NCI-H2196 (cell line): ENCODE results near the gene TGIF2.

Experiments
- DNase-seq: peaks from one replicate; lab custom pipeline; 2025; ENCODE audit not compliant: unreplicated experiment; lab: John Stamatoyannopoulos, UW

Gene TGIF2

DNA sequence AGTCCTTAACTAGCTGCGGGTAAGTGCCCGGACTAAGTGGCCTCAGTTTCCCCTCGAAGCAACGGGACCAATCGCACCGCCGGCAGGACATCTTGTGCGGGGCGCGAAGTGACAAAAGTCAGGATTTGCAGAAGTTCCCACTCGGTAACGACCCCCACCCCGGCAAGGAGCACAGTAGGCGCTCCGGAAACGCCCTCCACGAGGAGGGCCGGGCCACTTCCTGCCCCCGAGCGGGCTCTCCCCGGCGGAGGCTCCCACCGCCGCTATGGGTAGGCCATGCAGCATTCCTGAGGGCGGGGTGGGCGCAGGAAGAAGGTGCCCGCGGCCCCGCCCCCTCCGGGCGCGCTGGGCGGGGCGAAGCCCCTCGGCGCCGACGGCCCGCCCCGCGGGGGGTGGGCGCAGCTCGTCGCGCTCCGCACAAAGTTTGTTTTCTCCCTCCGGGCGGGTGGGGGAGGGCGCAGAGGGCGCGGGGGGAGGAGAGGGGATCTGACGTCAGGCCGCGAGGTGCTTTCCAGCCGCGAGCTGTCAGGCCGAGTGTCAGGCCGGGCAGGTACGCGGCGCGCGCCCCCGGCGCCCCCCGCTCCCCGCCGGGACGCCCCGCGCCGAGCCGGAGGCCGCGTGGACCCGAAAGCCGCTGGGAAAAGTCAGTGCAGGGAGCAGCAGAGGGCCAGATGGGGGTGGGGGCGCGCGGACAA is at the start of gene TGIF2:
TSS of gene TGIF2 (plus strand) at position 495 of the 695 bp plus-strand sequence. CDS start 5,178 bp downstream, outside the sequence.
- peak; percentile 16 for DNase-seq

DNA sequence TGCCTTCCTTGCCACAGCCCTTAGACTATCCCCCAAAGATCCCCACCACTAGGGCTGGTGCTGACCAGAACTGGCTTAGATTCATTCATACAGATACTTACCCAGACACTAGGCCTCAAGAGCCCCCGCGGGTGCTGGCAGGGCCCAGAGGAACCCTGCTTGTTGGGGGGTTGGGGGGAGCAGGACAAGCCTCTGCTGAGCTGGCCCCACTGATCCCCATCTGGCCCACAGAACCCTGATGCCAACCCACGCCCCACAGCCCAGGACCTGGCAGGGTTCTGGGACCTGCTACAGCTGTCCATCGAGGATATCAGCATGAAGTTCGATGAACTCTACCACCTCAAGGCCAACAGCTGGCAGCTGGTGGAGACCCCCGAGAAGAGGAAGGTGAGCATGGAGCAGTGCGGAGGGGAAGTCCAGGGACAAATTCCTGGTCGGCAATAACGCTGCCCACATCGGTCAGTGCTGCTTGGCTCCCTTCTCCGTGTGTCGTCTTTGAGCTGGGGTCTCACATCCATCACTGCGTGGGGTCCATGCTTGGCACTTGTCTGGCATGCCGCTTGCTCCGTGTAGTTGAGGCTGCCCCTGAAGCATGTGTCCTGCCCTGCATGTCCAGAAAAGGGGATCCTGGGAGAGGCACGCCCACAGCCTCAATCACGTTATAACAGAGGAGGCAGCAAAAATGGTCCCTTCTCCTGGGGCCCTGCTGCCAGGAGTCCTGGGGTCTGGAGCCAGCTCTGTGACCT is 47.6 kb upstream of the TGIF2 start:
- no peak for DNase-seq

GRCh38 chr20:36526521-36527011 is 46.8 kb upstream of the TGIF2 start:
- no peak for DNase-seq

DNA sequence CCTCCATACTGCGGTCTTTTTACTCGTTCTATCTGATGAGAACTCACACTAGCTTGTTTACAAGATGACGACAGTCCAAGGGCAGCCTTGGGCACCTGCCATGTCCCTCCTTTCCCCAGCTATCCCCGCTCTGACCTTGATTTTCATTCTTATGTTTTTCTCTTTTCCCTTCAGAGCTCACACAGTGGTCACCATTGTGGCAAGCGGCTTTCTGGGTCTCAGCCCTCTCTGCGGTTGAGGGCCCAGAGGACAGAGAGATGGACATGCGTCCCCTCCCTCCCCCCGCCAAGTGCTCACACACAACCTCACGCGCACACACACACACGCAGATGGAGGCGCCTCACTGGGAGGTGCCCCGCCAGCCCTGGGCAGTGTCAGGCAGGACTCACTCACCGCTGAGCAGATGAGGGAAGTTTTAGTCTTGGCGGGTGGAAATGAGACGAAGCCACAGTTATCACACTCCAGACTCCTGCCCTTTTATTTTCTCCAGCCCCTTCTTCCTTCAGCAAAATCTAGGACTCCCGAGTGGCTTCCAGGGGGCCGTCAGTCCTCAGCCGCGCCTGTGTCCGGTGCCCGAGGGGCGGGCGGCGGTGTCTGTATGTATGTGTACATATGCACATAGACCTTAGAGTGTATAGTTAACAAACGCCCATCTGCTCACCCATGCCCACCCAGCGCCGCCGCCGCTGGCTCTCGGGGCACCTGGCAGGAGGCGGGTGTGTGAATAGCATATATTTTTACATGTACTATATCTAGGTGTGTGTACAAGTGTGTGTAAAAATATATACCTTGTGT is 45.9 kb upstream of the TGIF2 start:
- no peak for DNase-seq

GRCh38 chr20:36528176-36528874 is 45.1 kb upstream of the TGIF2 start:
- DNase-seq: no peak

- no peak for DNase-seq
Observed at GRCh38 chr20:36528875-36529417, 44.5 kb upstream of the TGIF2 start.

- peak; percentile 27 for DNase-seq
Observed at GRCh38 chr20:36532388-36532787, 41.0 kb upstream of the TGIF2 start.

- DNase-seq: no peak
Observed at GRCh38 chr20:36532822-36533221, 40.6 kb upstream of the TGIF2 start.

GRCh38 chr20:36538026-36538722 is 35.2 kb upstream of the TGIF2 start:
- DNase-seq: no peak

GRCh38 chr20:36540551-36541211 is 32.7 kb upstream of the TGIF2 start:
- no peak for DNase-seq

GRCh38 chr20:36541227-36541767 is 32.1 kb upstream of the TGIF2 start, which contains the start of gene MYL9:
Gene MYL9, plus strand, starts transcription at chr20:36541519. Its CDS starts 3,366 bp downstream, at chr20:36544885.
- DNase-seq: no peak

- DNase-seq: no peak
Observed at GRCh38 chr20:36541768-36542488, 31.5 kb upstream of the TGIF2 start.

GRCh38 chr20:36542516-36543183 is 30.7 kb upstream of the TGIF2 start:
- DNase-seq: no peak

DNA sequence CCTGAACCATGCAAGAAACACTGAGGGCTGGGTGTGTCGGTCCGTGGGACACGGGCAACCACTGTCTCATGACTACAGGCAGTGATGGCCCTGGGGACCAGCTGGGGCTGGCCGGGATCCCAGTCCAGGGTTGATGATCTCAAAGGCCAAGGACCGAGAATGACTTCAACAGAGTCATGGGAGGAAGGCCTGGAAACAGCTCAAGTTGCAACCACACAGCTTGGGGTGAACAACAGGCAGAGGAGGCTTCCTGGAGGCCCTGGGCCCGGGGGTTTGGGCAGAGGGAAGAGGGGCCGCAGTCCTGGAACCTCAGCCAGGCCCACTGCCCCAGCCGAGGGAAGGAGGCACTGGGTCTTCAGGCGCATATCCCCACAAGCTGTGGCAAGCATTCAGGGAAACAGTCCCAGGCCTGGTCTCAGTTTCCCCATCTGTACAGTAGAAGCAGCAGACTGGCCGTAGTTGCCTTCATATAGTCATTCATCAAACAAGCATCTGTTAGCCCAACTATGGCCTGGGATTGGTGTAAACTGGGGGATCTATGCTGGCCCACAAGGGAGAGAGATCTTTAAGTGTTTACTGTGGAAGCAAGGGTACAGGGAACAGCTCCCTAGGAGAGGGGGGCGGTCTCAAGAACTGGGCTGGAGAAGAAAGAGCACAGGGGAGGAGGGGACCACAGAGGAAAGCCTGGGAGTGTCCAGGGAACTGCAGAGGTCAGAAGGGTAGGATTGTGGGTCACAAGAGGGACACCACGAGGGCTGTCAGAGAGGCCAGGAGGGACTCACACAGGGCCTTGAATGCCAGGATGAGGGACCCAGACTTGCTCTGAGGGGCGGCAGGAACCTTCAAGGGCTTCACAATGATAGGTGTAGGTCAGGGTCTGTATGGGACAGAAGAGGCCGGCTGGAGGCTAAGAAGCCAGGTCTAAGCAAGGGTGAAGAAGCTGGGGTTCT is 29.9 kb upstream of the TGIF2 start:
- no peak for DNase-seq

DNA sequence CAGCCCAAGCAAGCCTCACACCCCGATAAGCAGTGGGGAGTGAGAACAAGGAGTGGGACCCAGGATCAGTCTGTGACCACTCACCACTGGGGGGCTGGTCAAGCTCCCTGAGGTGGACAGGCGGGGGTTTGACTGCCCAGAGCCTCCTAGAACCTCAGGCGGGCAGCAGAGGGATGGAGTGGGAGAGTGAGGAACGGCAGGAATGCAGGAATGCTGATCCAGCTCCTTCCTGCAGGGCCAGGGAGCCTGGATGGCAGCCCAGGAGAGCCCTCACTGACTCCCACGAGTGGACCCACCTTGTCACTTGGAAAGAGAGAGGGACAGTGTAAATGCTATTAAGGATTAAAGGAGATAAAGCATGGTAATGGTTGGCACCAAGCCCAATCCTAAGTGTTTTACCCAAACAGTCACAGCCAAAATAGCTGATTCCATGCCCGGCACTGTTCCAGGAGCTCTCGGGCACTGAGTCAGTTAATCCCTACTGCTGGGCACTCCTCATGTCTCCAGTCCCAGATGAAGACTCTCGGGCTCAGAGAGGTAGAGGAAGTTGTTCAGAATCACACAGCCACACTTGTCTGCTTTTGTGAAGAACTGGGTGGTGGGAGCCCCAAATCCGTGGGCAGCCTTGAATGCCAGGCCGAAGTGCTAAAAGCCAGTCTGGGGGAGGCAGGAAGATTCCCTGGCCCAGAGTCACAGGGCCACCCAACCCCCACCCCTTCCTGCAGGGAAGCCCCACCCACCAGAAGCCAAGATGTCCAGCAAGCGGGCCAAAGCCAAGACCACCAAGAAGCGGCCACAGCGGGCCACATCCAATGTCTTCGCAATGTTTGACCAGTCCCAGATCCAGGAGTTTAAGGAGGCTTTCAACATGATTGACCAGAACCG is 29.0 kb upstream of the TGIF2 start:
- DNase-seq: peak; percentile 17
